NCI-H1930 (cell line): ENCODE data around the gene FAM13A.
"Not testable (repeated sequence)": the region's sequence is repeated elsewhere in the genome, so short reads cannot be mapped to it uniquely, and the experiment has no call there.

ENCODE experiments used
- DNase-seq, 2 experiments: peaks; one replicate each; lab custom pipeline; 2025; lab: John Stamatoyannopoulos, UW

The FAM13A gene

GRCh38 chr4:88999392-88999930, 57.5 kb downstream of the FAM13A start:
- peak; percentile 57 to 69 for DNase-seq

- no peak for DNase-seq
Observed at GRCh38 chr4:88998891-88999290, 58.1 kb downstream of the FAM13A start.

- DNase-seq: no peak
Observed at GRCh38 chr4:88998001-88998400, 59.0 kb downstream of the FAM13A start.

GRCh38 chr4:88995874-88996273, 61.1 kb downstream of the FAM13A start:
- DNase-seq: no peak

GRCh38 chr4:88995257-88995656, 61.7 kb downstream of the FAM13A start:
- not testable (repeated sequence) for DNase-seq

- no peak for DNase-seq
Observed at GRCh38 chr4:88993246-88993645, 63.7 kb downstream of the FAM13A start.

GRCh38 chr4:88991746-88992145, 65.2 kb downstream of the FAM13A start:
- no peak for DNase-seq

GRCh38 chr4:88989990-88990389, 67.0 kb downstream of the FAM13A start:
- no peak for DNase-seq

- no peak for DNase-seq
Observed at GRCh38 chr4:88985088-88985773, 71.8 kb downstream of the FAM13A start.

- DNase-seq: no peak
Observed at GRCh38 chr4:88982757-88983156, 74.2 kb downstream of the FAM13A start.

GRCh38 chr4:88981993-88982392, 75.0 kb downstream of the FAM13A start:
- no peak for DNase-seq

- no peak for DNase-seq
Observed at GRCh38 chr4:88981556-88981955, 75.4 kb downstream of the FAM13A start.

- DNase-seq: no peak
Observed at GRCh38 chr4:88979276-88979675, 77.7 kb downstream of the FAM13A start.

- no peak for DNase-seq
Observed at GRCh38 chr4:88976775-88977035, 80.3 kb downstream of the FAM13A start.

- no peak for DNase-seq
Observed at GRCh38 chr4:88975958-88976774, 80.8 kb downstream of the FAM13A start.

- no peak for DNase-seq
Observed at GRCh38 chr4:88971536-88971935, 85.4 kb downstream of the FAM13A start.

GRCh38 chr4:88969746-88970145, 87.2 kb downstream of the FAM13A start:
- no peak for DNase-seq

GRCh38 chr4:88969271-88969670, 87.7 kb downstream of the FAM13A start:
- DNase-seq: no peak

GRCh38 chr4:88967883-88968331, 89.1 kb downstream of the FAM13A start:
- peak; percentile 22 to 45 for DNase-seq

GRCh38 chr4:88965053-88965452, 91.9 kb downstream of the FAM13A start:
- no peak for DNase-seq

- no peak for DNase-seq
Observed at GRCh38 chr4:88964450-88964849, 92.5 kb downstream of the FAM13A start.

- DNase-seq: peak; percentile 62 to 86
Observed at GRCh38 chr4:88963817-88964216, 93.2 kb downstream of the FAM13A start.

- no peak for DNase-seq
Observed at GRCh38 chr4:88962396-88962795, 94.6 kb downstream of the FAM13A start.
